HG03521 (cell line): Measurements from ENCODE around the gene SARM1.
"Not testable (repeated sequence)": the region's sequence is repeated elsewhere in the genome, so short reads cannot be mapped to it uniquely, and the experiment has no call there.

ENCODE experiments used
- ATAC-seq: cut with Tn5 transposase; IDR thresholded peaks from one replicate; pipeline ENCODE4 v1.9.1; 2021; ENCODE audit warnings: mild to moderate bottlenecking, moderate library complexity; ENCODE audit not compliant: unreplicated experiment

Gene SARM1

GRCh38 chr17:28413804-28414203, 42.3 kb downstream of the SARM1 start:
- no peak for ATAC-seq

DNA sequence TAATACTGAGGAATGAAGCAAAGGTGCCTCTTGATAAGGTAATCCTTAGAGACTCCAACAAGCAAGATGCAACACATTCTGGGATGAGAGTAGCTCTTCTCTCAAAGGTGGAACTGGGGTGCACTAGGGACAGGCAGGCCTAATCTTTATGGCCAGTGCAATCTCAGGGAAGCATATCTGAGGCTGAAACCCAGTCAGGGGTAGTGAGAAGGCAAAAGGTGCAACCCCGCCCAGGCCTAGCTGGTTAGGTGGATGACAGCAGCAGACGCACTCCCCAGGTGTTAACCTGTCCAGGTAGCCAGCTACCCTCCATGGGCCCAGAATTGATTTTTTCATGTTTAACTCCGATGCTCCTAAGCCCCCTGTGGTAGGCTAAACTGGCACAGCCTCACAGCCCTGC, 44.4 kb downstream of the SARM1 start:
- no peak for ATAC-seq

DNA sequence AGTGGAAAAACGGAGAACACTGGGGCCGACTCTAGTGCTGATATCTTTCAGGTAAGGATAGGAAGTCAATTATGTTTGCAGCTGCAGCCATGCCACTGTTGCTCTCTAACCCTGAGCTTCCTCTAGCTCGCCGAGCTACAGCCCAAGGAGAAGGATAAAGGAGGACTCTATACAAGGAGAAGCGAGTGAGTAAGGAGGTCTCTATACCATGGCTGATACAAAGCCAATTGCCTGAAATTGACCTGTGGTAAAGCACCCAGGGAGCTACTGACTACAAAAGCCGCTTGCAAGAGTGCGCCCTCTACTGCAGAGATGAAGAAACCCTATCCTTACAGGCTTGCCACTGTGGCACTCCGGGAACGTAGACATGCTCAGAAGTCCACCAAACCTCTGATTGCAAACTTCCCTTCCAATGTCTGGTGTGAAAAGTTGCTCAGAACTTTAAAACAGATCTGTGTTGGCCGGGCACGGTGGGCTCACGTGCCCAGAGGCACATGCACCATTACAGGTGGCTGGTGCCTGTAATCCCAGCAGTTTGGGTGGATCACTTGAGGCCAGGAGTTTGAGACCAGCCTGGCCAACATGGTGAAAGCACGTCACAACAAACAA, 45.3 kb downstream of the SARM1 start:
- no peak for ATAC-seq

- ATAC-seq = no peak
Measured at GRCh38 chr17:28421787-28422305, 50.4 kb downstream of the SARM1 start.

DNA sequence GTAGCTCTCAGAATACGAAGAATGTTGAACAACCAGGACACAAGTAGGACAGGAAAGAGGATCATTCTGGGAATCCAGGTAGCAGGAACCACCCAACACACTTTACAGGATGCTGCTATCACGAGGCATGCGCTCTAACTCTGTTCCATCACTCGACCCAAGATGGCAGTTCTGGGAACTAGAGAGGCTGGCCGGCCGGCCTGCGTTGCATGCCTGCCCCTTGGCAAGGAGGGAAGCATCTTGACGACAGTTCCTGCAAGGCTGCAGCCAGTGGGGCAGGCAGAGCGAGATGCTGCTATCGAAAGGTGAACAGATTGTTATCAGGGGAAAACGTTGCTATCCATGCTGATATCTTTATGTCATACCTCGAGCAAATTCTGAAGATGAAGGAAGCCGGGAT, 53.7 kb downstream of the SARM1 start:
- no peak for ATAC-seq

DNA sequence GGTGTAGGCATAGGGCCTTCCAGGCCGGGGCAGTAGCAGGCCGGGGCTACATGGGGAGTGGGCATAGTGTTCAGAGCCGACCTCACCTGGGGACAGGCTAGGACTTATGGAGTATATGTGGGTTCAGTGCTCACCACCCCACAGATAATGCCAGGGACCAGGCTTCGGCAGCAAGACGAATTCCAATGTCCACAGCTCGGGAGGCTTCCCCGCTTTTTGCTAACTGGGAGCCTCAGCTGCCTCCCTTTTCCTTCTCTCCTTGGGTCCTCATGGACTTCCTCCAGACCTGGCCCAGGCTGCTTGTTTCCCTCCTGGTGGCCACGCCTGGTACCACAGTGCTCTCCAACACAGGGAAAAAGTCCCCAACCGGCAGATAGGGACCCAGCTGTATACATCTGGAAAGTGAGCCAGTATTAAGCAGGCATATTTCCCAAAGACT, 54.6 kb downstream of the SARM1 start:
- ATAC-seq = no peak

DNA sequence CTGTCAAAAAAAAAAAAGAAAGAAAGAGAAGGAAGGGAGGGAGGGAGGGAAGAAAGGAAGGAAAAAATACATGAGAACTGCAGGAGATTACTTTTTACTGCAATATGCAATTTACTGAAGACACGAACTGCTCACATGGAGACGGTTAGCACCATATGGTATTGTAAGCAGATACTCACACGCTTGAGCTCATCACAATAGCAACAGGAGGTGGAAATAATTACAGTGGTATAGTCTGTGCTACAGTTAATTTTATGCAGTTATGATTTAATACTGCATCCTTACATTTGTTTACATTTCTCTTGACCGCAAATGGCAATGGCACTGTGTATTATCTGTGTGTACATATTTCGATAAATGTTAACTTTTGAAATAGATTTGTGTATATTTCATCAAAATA, 55.9 kb downstream of the SARM1 start:
- no peak for ATAC-seq

GRCh38 chr17:28427982-28428381, 56.5 kb downstream of the SARM1 start:
- not testable (repeated sequence) for ATAC-seq

GRCh38 chr17:28433721-28434120, 62.2 kb downstream of the SARM1 start:
- no peak for ATAC-seq

DNA sequence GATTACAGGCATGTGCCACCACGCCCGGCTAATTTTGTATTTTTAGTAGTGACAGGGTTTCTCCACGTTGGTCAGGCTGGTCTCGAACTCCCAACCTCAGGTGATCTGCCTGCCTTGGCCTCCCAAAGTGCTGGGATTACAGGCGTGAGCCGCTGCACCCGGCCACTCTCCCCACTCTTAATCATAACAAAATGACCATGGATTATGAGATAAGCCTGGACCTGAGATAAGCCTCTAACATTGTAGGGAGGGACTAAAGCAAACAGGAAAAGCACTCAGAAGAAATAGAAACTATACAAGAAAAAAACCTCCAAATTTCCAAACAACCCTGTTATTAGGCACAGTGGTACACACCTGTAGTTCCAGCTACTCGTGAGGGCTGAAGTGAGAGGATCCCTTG, 62.8 kb downstream of the SARM1 start:
- not testable (repeated sequence) for ATAC-seq

DNA sequence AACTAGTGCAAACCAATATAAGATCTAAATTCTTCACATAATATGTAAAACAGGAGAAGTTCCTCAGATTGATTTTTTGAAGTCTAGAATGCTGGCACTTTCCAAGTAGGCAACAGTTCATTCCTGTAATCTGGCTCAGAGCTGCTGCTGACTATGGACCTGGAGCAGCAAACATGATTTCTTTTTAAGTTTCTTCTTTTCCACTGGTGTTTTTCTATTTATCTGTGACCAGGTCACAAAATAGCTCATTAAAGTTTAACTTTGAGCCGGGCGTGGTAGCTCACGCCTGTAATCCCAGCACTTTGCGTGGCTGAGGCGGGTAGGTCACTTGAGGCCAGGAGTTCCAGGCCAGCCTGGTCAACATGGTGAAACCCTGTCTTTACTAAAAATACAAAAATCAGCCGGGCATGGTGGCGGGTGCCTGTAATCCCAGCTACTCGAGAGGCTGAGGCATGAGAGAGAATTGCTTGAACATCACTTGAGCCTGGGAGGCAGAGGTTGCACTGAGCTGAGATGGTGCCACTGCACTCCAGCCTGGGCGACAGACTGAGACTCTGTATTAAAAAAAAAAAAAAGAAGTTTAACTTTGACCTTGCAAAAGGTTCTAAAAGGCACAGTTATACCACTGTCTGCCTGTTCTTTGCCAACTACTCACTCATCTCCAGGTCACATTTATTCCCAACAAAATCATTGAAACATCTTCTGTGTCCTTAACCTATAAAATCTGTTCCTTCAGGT, 72.6 kb downstream of the SARM1 start:
- no peak for ATAC-seq

DNA sequence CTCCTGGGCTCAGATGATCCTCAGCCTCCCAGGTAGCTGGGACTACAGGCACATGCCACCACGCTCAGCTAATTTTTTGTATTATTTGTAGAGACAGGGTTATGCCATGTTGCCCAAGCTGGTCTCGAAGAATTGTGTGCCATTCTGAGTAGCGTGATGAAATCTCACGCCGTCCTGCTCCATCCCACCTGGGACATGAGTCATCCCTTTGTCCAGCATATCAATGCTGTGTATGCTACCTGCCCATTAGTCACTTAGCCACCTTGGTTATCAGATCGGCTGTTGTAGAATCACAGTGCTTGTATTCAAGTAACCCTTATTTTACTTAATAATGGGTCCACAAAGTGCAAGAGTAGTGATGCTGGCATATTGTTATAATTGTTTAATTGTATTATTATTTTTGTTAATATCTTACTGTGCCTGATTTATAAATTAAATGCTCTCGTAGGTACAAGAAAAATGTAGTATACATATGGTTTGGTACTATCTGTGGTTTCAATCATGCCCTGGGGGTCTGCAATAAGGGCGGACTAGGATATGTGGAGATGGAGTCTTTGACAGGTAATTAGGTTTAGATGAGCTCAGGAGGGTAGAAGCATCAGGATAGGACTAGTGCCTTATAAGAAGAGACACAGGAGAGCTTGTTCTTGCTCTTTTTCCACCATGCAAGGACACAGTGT, 75.4 kb downstream of the SARM1 start:
- ATAC-seq = no peak

GRCh38 chr17:28447396-28447760, 75.9 kb downstream of the SARM1 start:
- no peak for ATAC-seq

DNA sequence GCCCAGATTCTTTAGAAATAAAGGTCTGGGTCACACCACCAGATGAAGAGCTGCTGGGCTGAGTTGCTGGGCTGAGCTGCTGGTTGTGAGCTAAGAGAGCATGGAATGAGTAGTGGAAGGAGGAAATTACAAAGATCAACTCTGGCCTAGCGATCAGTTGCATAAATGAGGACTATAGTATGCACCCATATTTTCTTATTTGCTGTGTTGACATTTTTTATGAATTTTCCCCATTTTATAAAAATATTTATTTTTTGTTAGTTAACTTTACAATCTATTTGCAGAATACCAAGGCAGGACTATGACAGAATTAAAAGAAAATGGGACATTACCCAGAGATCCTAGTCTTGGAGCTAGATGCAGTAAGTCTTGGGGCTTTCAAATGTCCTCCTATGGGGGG, 78.4 kb downstream of the SARM1 start:
- no peak for ATAC-seq
